Tibial nerve (tissue), 4 donors: ENCODE results near the gene PPFIA2. TPM values are rescaled to one million over a fixed set of nuclear protein-coding genes. Genes with fewer than 3 reads are reported as not detected.

Source experiments
- DNase-seq, 2 donors: peaks; one replicate each; pipeline ENCODE4 v3.0.0-alpha.2; 2019; ENCODE audit warnings: low spot score in 2 of 2
- H3K27ac ChIP-seq, 4 donors: fragments of 200-600 bp; sonication (generic) in 3 of 4; one replicate each; pipeline ENCODE4 v1.5.1; 2017 to 2019; ENCODE audit warnings: mild to moderate bottlenecking in 1 of 4
- H3K27me3 ChIP-seq, 2 donors: fragments of 200-600 bp; sonication (generic) in 1 of 2; one replicate each; pipeline versions ENCODE4 v1.5.1 to v1.6.0; 2017 to 2019
- H3K36me3 ChIP-seq, 3 donors: fragments of 200-600 bp; sonication (generic); one replicate each; pipeline ENCODE4 v1.5.1; 2018 to 2019
- H3K4me1 ChIP-seq, 4 donors: fragments of 200-600 bp; sonication (generic) in 3 of 4; one replicate each; pipeline ENCODE4 v1.5.1; 2017 to 2019
- H3K4me3 ChIP-seq, 4 donors: fragments of 200-600 bp; sonication (generic) in 3 of 4; one replicate each; pipeline ENCODE4 v1.5.1; 2017 to 2019; ENCODE audit warnings: mild to moderate bottlenecking in 1 of 4, moderate library complexity in 1 of 4
- H3K9me3 ChIP-seq, 4 donors: fragments of 200-600 bp; sonication (generic) in 3 of 4; one replicate each; pipeline ENCODE4 v1.5.1; 2017 to 2019
- EP300 ChIP-seq, 2 donors: sonication (generic); formaldehyde crosslinking; IDR thresholded peaks; one replicate each; pipeline ENCODE4 v1.6.1; 2017; ENCODE audit warnings: antibody characterized with exemption in 2 of 2, mild to moderate bottlenecking in 1 of 2
- POLR2A ChIP-seq, 2 donors: fragments of 450-650 bp; IDR thresholded peaks; one replicate each; pipeline ENCODE4 v1.6.1; 2017; ENCODE audit warnings: antibody characterized with exemption in 2 of 2, mild to moderate bottlenecking in 2 of 2, moderate library complexity in 2 of 2
- whole genome bisulfite sequencing, 2 donors: methylation state at CpG; one replicate each; pipeline ENCODE4 v1.1.5; 2018; 5-methylcytosine and 5-hydroxymethylcytosine counted together
- total RNA-seq, 4 donors: library from RNA; depleted of rRNA; stranded (reverse); fragments of >200 nt; gene quantifications; one replicate each; pipeline ENCODE4 v1.1.0, GENCODE V29; 2016
- TF ChIP-seq, protein P1 (sequence below), 5 experiments: fragments of 200-600 bp in 3 of 5; fragments of 450-650 bp in 2 of 5; sonication (generic) in 3 of 5; IDR thresholded peaks; one replicate each; pipeline ENCODE4 v1.5.1; 2016 to 2019; ENCODE audit warnings: antibody characterized with exemption in 5 of 5, mild to moderate bottlenecking in 3 of 5, moderate library complexity in 2 of 5

Gene PPFIA2
- total RNA-seq, 4 donors from 2014 or later, result 5.5 to 20.3 (median 13.2) TPM

DNA sequence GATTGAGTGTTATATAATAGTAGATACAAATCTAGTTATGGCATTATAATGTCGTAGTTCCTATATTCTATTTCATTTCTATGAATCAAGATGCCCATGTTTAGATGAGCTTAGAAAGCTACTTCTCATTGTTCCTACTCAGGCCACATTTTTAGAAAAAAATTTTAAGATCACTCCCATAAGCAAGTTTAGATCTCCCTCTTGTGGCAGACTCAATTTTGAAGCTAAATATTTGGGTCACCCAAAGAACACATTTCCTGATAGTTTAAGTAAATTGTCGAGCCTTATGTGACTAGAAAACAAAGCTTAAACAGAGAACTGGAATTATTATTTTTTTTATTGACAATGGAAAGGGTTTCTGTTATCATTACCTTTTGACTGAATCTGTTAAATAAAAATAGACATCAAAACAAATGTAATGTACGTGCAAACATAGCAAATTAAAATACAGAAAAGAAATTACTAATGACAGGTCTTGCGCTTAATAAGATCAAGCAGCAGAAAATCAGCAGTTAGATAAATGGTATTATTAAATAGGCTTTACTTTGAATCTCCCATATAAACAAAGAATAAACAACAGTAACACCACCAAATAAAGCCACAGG is 501.1 kb downstream of the PPFIA2 start:
- WGBS, 2 donors, result 53 to 56% methylated on average over 4 of the region's 4 CpGs
- Histone ChIP-seq H3K4me3 (no peak overlapping the region), H3K9me3 (no peaks in the 10 kb centered on the region), H3K27me3 (no peaks in the 10 kb centered on the region), H3K4me1 (no peaks in the 10 kb centered on the region), H3K27ac (no peak overlapping the region), H3K36me3 (no peaks in the 10 kb centered on the region)
- peak in 1 of 2 donors; percentile 19 for DNase-seq
- TF ChIP-seq, protein P1, sequence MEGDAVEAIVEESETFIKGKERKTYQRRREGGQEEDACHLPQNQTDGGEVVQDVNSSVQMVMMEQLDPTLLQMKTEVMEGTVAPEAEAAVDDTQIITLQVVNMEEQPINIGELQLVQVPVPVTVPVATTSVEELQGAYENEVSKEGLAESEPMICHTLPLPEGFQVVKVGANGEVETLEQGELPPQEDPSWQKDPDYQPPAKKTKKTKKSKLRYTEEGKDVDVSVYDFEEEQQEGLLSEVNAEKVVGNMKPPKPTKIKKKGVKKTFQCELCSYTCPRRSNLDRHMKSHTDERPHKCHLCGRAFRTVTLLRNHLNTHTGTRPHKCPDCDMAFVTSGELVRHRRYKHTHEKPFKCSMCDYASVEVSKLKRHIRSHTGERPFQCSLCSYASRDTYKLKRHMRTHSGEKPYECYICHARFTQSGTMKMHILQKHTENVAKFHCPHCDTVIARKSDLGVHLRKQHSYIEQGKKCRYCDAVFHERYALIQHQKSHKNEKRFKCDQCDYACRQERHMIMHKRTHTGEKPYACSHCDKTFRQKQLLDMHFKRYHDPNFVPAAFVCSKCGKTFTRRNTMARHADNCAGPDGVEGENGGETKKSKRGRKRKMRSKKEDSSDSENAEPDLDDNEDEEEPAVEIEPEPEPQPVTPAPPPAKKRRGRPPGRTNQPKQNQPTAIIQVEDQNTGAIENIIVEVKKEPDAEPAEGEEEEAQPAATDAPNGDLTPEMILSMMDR (IDR thresholded peaks at IDR 0.05), result peak; percentile 23 to 56 (median 41)
- TF ChIP-seq EP300 (IDR thresholded peaks at IDR 0.05), result no peak

DNA sequence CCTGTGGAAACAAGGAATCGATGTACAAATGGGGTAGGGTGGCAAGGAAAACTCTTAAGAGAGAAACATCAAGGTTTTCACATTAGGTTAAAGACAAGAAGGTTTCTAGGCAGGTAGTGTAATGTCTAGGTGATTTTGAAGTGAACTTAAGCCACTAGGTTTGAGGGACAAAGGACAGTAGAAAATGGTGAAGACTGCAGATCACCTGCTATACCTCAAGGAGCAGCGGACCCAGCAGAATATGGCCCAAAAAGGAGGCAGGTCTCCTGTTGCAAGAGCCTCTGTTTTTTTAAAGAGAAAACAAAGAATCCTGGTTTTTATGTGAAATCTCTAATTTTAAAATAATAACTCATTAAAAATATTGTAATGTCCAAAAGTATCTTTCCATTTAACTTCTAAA is 503.2 kb downstream of the PPFIA2 start:
- H3K27ac ChIP-seq, result no peak overlapping the region
- no peaks in the 10 kb centered on the region for H3K9me3 ChIP-seq
- H3K4me1 ChIP-seq, result no peaks in the 10 kb centered on the region
- WGBS, 2 donors, result 85 to 88% methylated on average over 2 of the region's 2 CpGs
- H3K27me3 ChIP-seq, result no peaks in the 10 kb centered on the region
- H3K4me3 ChIP-seq, result no peak overlapping the region
- H3K36me3 ChIP-seq, result no peaks in the 10 kb centered on the region
- TF ChIP-seq, protein P1 (IDR thresholded peaks at IDR 0.05), result no peak
- TF ChIP-seq POLR2A (IDR thresholded peaks at IDR 0.05) (no peak), EP300 (IDR thresholded peaks at IDR 0.05) (no peak)
- DNase-seq, result no peak

DNA sequence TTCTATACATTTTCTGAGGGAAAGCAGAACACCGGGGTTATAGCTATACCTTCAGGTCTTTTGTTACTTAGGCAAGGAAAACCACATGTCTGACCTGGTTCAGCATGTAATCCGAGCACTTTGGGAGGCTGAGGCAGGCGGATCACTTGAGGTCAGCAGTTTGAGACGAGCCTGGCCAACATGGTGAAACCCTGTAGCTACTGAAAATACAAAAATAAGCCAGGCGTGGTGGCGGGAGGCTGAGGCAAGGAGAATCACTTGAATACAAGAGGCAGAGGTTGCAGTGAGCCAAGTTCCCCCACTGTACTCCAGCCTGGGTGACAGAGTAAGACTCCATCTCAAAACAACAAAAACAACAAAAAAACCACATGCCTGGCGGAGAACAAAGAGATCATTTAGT is 503.7 kb downstream of the PPFIA2 start:
- Histone ChIP-seq H3K27me3 (no peaks in the 10 kb centered on the region), H3K9me3 (no peaks in the 10 kb centered on the region), H3K4me1 (no peaks in the 10 kb centered on the region), H3K36me3 (no peaks in the 10 kb centered on the region), H3K27ac (no peak overlapping the region), H3K4me3 (no peak overlapping the region)
- TF ChIP-seq EP300 (IDR thresholded peaks at IDR 0.05) (no peak), POLR2A (IDR thresholded peaks at IDR 0.05) (no peak)
- TF ChIP-seq, protein P1 (IDR thresholded peaks at IDR 0.05), result no peak
- WGBS, 2 donors, result 79 to 88% methylated on average over 7 of the region's 7 CpGs
- no peak for DNase-seq

DNA sequence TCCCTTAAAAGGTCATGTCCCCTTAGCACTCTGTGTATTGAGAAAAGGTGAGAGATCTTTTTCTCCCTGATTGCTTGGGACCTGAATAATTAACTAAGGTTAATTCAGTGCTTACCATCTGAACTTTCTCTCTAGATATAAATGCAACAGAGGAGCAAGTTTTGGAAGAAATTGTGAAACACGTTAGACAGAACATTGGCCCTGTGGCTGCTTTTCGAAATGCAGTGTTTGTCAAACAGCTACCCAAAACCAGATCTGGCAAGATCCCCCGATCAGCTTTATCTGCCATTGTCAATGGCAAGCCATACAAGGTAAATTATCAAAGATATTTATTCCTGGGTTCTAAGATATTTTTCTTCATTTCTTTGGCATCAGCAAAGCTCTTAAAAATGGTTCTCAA is 505.8 kb downstream of the PPFIA2 start:
- no peak for TF ChIP-seq POLR2A (IDR thresholded peaks at IDR 0.05)
- TF ChIP-seq EP300 (IDR thresholded peaks at IDR 0.05), result no peak
- TF ChIP-seq, protein P1 (IDR thresholded peaks at IDR 0.05), result no peak
- 89 to 91% methylated on average over 3 of the region's 3 CpGs for WGBS, 2 donors
- no peaks in the 10 kb centered on the region for H3K27me3 ChIP-seq
- no peak overlapping the region for H3K27ac ChIP-seq
- H3K36me3 ChIP-seq, result no peaks in the 10 kb centered on the region
- H3K9me3 ChIP-seq, result no peaks in the 10 kb centered on the region
- H3K4me3 ChIP-seq, result no peak overlapping the region
- no peaks in the 10 kb centered on the region for H3K4me1 ChIP-seq
- no peak for DNase-seq

DNA sequence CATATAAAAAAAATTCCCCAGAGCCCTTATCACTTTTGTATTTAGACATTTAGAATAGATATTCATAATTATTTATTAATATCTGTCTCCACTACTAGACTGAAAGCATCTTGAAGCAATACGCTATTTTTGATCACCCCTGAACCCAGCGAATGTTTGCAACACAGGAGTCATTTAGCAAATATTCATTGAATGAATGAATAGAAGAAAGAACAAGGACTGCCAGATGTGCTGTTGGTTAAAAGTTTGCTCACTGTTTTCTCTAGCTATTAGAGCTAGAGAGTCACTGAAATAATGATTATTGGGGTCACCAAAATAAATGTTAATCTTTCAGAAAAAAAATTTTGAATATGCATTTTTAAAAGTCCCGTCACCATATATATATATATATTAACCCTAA is 506.9 kb downstream of the PPFIA2 start:
- no peaks in the 10 kb centered on the region for H3K4me1 ChIP-seq
- WGBS, 2 donors, result 56 to 61% methylated on average over 3 of the region's 3 CpGs
- H3K4me3 ChIP-seq, result no peak overlapping the region
- no peaks in the 10 kb centered on the region for H3K27me3 ChIP-seq
- DNase-seq, result no peak
- TF ChIP-seq, protein P1 (IDR thresholded peaks at IDR 0.05), result no peak
- no peak for TF ChIP-seq POLR2A (IDR thresholded peaks at IDR 0.05)
- no peak for TF ChIP-seq EP300 (IDR thresholded peaks at IDR 0.05)
- H3K27ac ChIP-seq, result no peak overlapping the region
- no peaks in the 10 kb centered on the region for H3K9me3 ChIP-seq
- H3K36me3 ChIP-seq, result no peaks in the 10 kb centered on the region
